Spinal cord (tissue), 10 donors: Measurements from ENCODE around the gene ARRDC3. TPM values are rescaled to one million over a fixed set of nuclear protein-coding genes. Genes with fewer than 3 reads are reported as not detected.
"Not testable (repeated sequence)": the region's sequence is repeated elsewhere in the genome, so short reads cannot be mapped to it uniquely, and the experiment has no call there.

Source experiments
- DNase-seq, 6 donors: peaks; one replicate each; pipeline versions ENCODE4 v3.0.0 to v3.0.0-alpha.2; 2013 to 2015; ENCODE audit warnings: low spot score in 6 of 6, low read depth in 4 of 6
- H3K27ac ChIP-seq: one replicate; pipeline ENCODE4 v1.5.1; 2013; ENCODE audit warnings: low read depth, low read length, control low read depth
- H3K27me3 ChIP-seq: one replicate; pipeline ENCODE4 v1.6.1; 2013; ENCODE audit warnings: low read length; ENCODE audit not compliant: control insufficient read depth, insufficient read depth
- H3K36me3 ChIP-seq: one replicate; pipeline ENCODE4 v1.6.1; 2013; ENCODE audit warnings: low read length; ENCODE audit not compliant: control insufficient read depth, insufficient read depth
- H3K4me1 ChIP-seq: one replicate; pipeline ENCODE4 v1.6.1; 2013; ENCODE audit warnings: low read length; ENCODE audit not compliant: control insufficient read depth, insufficient read depth
- H3K4me3 ChIP-seq: one replicate; pipeline ENCODE4 v1.5.1; 2013; ENCODE audit warnings: low read depth, low read length, control low read depth
- H3K9me3 ChIP-seq: one replicate; pipeline ENCODE4 v1.6.1; 2013; ENCODE audit warnings: low read length; ENCODE audit not compliant: control insufficient read depth, insufficient read depth
- WGBS: methylation state at CpG from one replicate; pipeline ENCODE4 v1.1.5; 2013; ENCODE audit warnings: missing lambda C conversion rate; ENCODE audit not compliant: insufficient coverage; 5-methylcytosine and 5-hydroxymethylcytosine counted together
- polyA plus RNA-seq, 2 donors: library from polyadenylated mRNA; unstranded; fragments of 120-200 nt; gene quantifications; one replicate each; pipeline ENCODE4 v1.2.1, GENCODE V29; 2013; ENCODE audit not compliant: insufficient read length in 2 of 2
- total RNA-seq, 2 donors: library from RNA; depleted of rRNA in 1 of 2; stranded (reverse); fragments of 120-200 nt in 1 of 2; fragments of >200 nt in 1 of 2; gene quantifications; one replicate each; pipeline versions ENCODE4 v1.2.3 to v1.2.4, GENCODE V29; 2013 to 2014
- donor health status: healthy.

Gene ARRDC3
- total and polyA plus RNA-seq, 4 donors = 40.3 to 234 (median 69.9) TPM

GRCh38 chr5:91365498-91365897, 17.6 kb downstream of the ARRDC3 start:
- no CpG with 5 or more reads among the region's 3 CpGs for WGBS
- Histone ChIP-seq H3K4me1 (no peaks in the 10 kb centered on the region), H3K27ac (no peak overlapping the region), H3K27me3 (no peaks in the 10 kb centered on the region), H3K4me3 (no peak overlapping the region), H3K9me3 (no peaks in the 10 kb centered on the region), H3K36me3 (peaks cover 19% of the 10 kb centered on the region)
- no peak for DNase-seq

DNA sequence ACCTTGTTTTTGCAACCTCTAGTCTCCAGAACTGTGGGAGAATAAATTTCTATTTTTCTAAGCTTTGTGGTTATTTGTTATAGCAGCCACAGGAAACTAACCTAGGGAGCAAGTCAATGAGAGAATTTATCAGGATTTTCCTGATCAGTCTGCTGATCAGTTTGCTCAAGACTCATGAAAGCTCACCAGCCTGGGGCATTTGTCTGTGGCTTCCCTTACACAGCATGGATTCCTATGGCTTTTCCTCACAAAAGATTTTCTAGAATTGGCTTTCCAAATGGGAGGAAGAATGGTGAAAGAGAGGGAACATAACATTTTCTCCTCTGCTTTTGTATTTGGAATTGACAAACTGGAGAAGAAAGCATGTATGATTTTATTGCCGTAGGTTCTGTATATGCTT, 20.2 kb downstream of the ARRDC3 start:
- H3K27me3 ChIP-seq = no peaks in the 10 kb centered on the region
- peaks cover 11% of the 10 kb centered on the region for H3K36me3 ChIP-seq
- H3K4me3 ChIP-seq = no peak overlapping the region
- no CpG with 5 or more reads among the region's 1 CpG for WGBS
- DNase-seq = no peak
- H3K27ac ChIP-seq = no peak overlapping the region
- H3K4me1 ChIP-seq = no peaks in the 10 kb centered on the region
- no peaks in the 10 kb centered on the region for H3K9me3 ChIP-seq

GRCh38 chr5:91361790-91362189, 21.3 kb downstream of the ARRDC3 start:
- Histone ChIP-seq H3K4me3 (no peak overlapping the region), H3K36me3 (peaks cover 4% of the 10 kb centered on the region), H3K9me3 (no peaks in the 10 kb centered on the region), H3K27me3 (no peaks in the 10 kb centered on the region), H3K4me1 (no peaks in the 10 kb centered on the region), H3K27ac (no peak overlapping the region)
- DNase-seq = no peak
- WGBS = no CpG with 5 or more reads among the region's 3 CpGs

- no peak for DNase-seq
- no peak overlapping the region for H3K27ac ChIP-seq
- no peaks in the 10 kb centered on the region for H3K4me1 ChIP-seq
- H3K4me3 ChIP-seq = no peak overlapping the region
- H3K9me3 ChIP-seq = no peaks in the 10 kb centered on the region
- no peaks in the 10 kb centered on the region for H3K27me3 ChIP-seq
- no peaks in the 10 kb centered on the region for H3K36me3 ChIP-seq
- WGBS = no CpG with 5 or more reads among the region's 6 CpGs
Measured at GRCh38 chr5:91361055-91361701, 21.9 kb downstream of the ARRDC3 start.

GRCh38 chr5:91359962-91360609, 23.0 kb downstream of the ARRDC3 start:
- WGBS = no CpG with 5 or more reads among the region's 4 CpGs
- Histone ChIP-seq H3K27ac (no peak overlapping the region), H3K4me3 (no peak overlapping the region), H3K27me3 (no peaks in the 10 kb centered on the region), H3K36me3 (no peaks in the 10 kb centered on the region), H3K4me1 (no peaks in the 10 kb centered on the region), H3K9me3 (no peaks in the 10 kb centered on the region)
- no peak for DNase-seq

- WGBS = no CpG with 5 or more reads among the region's 2 CpGs
- no peaks in the 10 kb centered on the region for H3K36me3 ChIP-seq
Measured at GRCh38 chr5:91357806-91358205, 25.3 kb downstream of the ARRDC3 start.

GRCh38 chr5:91357012-91357634, 26.0 kb downstream of the ARRDC3 start:
- Histone ChIP-seq H3K27ac (no peak overlapping the region), H3K36me3 (no peaks in the 10 kb centered on the region), H3K4me1 (no peaks in the 10 kb centered on the region), H3K4me3 (no peak overlapping the region), H3K27me3 (no peaks in the 10 kb centered on the region), H3K9me3 (no peaks in the 10 kb centered on the region)
- DNase-seq = no peak
- WGBS = 49% methylated on average over 5 of the region's 8 CpGs

More at GRCh38 chr5:91357806-91358205, 25.3 kb downstream of the ARRDC3 start:
- H3K27me3 ChIP-seq = no peaks in the 10 kb centered on the region
- DNase-seq = no peak
- no peak overlapping the region for H3K27ac ChIP-seq
- H3K4me3 ChIP-seq = no peak overlapping the region
- H3K4me1 ChIP-seq = no peaks in the 10 kb centered on the region
- H3K9me3 ChIP-seq = no peaks in the 10 kb centered on the region

DNA sequence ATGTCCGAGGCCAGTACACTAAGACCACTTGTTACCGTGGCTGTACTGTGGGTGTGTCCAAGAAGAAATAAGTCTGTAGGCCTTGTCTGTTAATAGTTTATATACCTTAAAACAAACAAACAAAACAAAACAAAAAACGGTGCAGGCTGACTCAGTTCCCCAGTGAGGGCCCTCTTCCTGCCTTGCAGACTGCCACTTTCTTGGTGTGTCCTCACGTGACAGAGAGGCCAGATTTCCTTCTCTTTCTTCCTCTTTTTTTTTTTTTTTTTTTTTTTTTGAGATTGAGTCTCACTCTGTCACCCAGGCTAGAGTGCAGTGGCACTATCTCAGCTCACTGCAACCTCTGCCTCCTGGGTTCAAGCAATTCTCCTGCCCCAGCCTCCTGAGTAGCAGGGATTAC, 28.2 kb downstream of the ARRDC3 start:
- WGBS = no CpG with 5 or more reads among the region's 4 CpGs

DNA sequence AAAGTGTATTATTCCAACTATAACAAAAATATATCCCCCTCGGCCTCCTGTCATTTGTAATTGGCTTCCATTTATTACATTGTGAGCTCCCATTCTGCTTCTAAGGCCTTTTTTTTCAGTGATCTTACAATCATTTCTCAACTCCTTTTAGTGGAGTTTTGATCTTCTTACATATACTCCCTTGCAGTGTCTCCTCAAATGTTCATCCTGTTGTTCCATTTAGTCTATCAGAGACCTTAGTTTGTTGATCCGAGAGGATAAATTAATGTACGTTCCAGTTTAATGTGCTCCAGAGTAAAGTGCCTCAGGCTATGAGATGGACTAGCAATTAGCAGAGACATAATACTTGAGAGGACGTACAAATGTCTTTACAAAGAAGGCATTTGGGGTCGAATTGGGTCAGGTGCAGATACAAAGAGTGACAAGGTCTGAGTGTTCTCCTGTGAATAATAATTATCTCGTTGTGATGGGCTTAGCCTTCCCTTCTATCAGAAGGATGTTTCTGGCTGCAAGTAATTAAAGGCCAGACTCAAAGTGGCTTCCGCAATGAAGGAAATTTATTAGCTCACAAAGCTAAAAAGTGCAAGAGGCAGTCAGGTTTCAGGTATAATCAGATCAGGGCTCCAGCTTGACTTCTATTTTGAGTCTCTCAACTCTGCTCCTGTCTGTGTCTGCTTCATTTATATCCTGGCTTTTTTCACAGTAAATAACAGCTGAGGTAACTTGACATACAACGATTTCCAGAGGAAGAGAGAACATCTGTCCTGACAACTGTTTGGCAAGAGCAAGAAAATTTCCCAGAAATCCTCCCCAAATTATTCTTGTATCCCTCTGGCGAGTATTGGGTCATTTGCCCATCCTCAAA, 30.1 kb downstream of the ARRDC3 start:
- Histone ChIP-seq H3K27ac (no peak overlapping the region), H3K27me3 (no peaks in the 10 kb centered on the region), H3K9me3 (no peaks in the 10 kb centered on the region), H3K4me3 (no peak overlapping the region), H3K4me1 (no peaks in the 10 kb centered on the region), H3K36me3 (no peaks in the 10 kb centered on the region)
- no peak for DNase-seq
- WGBS = 29% methylated on average over 5 of the region's 9 CpGs

More for the DNA sequence above, 28.2 kb downstream of the ARRDC3 start:
- not testable (repeated sequence) for H3K9me3 ChIP-seq, H3K4me1 ChIP-seq, H3K36me3 ChIP-seq, H3K27ac ChIP-seq, DNase-seq, H3K4me3 ChIP-seq, H3K27me3 ChIP-seq
